Stimulated activated CD8-positive, alpha-beta memory T cell treated with anti-CD3 and anti-CD28 coated beads, Interleukin-12 subunit alpha, Interleukin-12 subunit beta, amount 100 ng/mL, for 24 hours (primary cell): ENCODE measurements around the gene FA2H.
"Not testable (repeated sequence)": the region's sequence is repeated elsewhere in the genome, so short reads cannot be mapped to it uniquely, and the experiment has no call there.

Experiments
- DNase-seq: peaks from one replicate; pipeline ENCODE4 v3.0.0-alpha.2; 2020; ENCODE audit errors: extremely low read depth

The FA2H gene

GRCh38 chr16:74770831-74771526 lies 3.6 kb downstream of the FA2H start:
- DNase-seq = no peak

DNA sequence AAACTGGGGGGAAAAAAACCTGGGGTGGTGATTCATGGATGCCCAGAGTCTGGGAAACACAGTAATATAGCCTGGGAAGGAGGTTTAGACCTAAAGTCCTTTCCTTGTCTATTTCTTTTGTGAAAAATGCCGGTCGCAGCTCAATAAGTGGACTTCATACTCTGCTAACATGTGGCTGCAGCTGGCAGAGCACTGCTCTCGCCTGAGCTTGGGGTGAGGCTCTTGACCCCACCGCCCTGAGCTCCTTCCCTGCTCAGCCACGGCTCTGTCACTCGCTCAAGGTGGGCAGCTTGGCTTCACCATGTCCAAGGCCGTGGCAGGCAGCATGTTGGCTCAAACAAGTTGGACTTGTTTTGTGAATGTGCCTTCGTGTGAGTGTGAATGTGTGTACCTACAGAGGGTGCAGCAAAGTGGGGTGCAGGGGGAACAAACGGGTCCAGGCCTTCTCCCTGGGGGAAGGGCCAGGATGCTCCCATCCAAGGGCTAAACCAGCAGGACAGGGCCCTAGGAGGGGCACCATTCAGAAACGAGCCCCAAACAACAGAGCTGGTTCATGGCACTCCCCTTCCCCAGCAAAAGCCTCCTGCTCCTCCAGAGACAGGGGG lies 4.9 kb downstream of the FA2H start:
- DNase-seq = no peak

- DNase-seq = no peak
These were observed 6.4 kb downstream of the FA2H start for GRCh38 chr16:74768239-74768638.

DNA sequence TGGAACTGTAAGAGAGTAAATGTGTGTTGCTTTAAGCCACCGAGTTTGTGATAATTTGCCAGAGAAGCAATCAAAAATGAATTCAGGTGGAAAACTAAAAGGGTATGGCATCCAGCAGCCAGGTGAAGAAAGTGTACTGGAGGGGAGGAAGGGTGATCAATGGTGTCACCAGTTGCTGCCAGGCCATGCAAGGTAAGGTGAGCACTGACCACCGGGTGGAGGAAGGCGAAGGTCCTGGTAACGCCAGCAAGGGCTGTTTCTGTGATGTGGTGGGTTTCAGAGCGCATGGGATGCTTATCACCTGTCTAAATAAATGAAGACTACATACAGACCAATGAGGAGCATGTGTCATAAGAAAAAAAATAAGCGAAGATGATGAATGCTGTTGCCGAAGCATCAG lies 6.9 kb downstream of the FA2H start:
- DNase-seq = no peak

- DNase-seq = no peak
These were observed 7.9 kb downstream of the FA2H start for GRCh38 chr16:74766729-74767128.

DNA sequence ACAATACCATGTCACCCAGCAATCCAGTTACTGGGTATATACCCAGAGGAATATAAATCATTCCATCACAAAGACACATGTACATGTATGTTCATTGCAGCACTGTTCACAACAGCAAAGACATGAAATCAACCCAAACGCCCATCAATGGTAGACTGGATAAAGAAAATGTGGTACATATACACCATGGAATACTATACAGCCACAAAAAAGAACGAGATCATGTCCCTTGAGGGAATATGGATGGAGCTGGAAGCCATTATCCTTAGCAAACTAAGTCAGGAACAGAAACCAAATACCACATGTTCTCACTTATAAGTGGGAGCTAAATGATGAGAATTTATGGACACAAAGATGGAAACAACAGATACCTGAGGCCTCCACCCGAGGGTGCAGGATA lies 10.4 kb downstream of the FA2H start:
- DNase-seq = not testable (repeated sequence)

GRCh38 chr16:74761665-74762064 lies 13.0 kb downstream of the FA2H start:
- DNase-seq = no peak

DNA sequence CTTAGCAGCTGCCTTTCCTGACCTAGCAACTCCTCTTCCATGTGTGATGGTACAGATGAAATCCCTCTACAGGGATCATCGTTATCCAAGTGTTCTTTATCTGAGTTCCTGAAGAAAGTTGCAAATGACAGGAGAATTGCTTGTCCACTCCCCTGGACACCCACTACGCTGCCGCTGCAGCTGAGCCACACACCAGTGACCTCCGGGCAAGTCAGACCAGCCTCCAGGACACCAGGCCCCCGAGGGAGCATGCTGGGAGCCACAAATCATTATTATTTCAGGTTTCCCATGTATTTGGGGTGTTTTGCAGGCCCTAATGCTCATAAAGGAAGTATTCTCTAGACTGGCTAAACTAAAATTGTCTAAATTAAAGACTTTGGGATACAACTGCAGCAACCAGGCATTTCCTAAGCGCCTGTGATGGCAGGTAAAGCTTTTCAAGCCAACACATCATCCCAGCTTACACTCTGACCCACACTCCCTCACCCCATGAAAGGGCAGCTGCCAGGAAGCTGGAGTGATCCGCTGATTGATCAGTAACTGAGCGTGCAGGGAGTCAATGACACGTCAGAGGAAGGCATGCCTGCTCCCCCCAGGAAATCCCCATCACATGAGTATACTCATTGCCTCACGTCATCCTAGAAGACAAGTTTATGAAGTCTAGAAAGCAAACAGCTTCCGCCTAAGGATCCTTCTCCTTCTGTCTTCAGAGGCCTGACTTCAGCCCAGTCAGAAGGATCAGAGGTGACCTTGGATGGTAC lies 14.4 kb downstream of the FA2H start:
- DNase-seq = no peak

DNA sequence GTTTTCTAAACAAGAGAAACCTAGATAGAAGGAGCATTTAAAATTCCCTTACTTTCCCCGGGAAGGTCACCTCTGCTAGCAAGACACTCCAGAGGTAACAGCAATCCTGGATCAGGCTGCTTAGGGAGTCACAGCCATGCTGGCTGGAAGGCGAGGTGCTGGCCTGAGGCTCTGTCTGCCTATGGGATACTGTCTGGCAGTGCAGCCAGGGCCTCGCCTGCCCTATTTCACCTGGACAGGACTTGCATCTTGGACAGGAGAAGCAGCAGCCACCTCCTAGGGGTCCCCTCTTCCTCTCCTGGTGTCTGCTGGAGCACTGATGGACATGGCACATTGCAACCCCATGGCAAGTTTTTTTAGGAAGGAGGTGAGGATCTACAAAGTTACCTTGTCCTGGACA lies 15.1 kb downstream of the FA2H start:
- no peak for DNase-seq

DNA sequence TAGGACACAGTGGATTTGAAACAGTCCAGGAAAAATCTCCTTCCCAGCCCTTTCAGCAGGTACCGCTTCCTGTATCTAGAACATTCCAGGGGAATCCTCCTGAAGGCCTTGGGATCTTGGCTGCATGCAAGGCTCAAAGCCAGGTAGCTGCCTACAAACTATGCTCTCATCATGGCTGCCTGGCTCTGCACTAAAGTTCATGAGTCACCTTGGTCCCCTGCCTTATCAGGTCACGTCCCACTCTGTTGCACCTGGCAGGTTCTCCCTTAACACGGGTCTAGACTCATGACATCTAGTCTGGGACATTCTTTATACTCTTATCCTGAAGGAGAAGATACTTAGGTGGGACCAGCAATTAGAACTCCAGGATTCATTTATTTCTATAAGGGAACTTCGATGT lies 15.8 kb downstream of the FA2H start:
- DNase-seq = no peak

DNA sequence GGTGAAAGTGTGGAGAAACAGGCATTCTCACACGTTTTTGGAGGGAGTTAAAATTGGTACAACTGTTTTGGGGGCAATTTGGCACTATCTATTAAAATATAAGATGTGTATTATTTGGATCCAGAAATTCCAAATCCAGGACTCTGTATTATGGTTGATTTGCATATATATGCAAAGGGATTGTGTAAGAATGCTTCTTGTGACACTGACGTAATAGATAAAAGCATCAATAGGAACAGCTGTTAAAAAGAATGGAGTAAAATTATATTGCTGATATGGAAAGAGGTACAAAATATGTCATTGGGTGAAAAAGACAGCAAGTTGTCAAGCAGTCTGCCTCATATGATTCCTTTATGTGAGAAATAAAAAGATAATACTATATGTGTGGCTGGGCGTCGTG lies 17.3 kb downstream of the FA2H start:
- DNase-seq = no peak

- no peak for DNase-seq
These were observed 18.4 kb downstream of the FA2H start for GRCh38 chr16:74756203-74756602.

DNA sequence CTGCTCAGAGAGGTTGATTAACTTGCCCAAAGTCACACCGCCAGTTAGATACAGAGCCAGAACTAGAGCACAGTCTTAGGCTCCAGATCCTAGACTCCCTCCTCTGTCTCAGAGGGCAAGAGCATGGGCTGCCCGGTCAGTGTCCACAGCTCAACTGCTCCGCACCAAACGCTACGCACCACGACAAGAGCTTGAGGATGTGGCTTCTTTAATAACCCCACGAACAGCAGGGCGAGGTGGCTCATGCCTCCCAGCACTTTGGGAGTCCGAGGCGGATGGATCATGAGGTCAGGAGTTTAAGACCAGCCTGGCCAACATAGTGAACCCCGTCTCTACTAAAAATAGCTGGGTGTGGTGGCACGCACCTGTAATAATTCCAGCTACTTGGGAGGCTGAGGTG lies 21.4 kb downstream of the FA2H start:
- no peak for DNase-seq

GRCh38 chr16:74752756-74753155 lies 21.9 kb downstream of the FA2H start:
- no peak for DNase-seq

DNA sequence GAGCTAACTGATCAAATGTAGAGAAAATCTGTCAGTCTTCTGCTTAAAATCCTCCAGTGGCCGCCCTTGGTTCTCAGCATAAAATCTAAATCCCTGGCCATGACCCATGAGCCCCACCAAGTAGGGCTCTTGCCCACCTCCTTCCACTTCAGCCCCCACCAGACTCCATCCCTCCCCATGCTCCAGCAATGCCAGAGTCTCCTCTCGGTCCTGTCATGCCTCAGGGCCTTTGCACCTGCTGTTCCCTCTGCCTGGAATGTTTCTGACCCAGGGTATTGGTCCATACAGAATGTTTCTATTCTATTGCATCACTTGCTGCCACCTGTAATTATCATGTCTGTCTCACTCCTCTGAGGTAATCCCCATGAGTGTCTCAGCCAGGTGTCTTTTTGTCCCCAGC lies 22.4 kb downstream of the FA2H start:
- DNase-seq = no peak

DNA sequence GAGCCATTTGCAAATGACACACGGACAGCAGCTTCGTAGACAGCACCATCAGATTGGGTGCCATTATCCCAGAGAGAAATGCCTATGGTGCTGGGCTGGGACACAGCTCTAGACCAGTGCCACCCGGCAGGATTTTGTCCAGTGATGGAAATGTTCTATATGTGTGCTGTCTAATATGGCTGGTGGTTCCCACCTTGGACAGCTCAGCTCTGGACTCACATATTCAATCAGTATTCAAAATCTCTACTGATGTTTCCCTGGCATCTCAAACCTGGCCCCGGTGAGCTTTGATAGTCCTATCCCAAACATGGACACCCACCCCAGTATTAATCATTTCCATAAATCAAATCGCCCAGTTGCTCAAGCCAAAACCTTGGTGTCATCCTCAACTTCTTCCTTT lies 23.0 kb downstream of the FA2H start:
- no peak for DNase-seq

- DNase-seq = no peak
These were observed 25.1 kb downstream of the FA2H start for GRCh38 chr16:74749291-74750055.

DNA sequence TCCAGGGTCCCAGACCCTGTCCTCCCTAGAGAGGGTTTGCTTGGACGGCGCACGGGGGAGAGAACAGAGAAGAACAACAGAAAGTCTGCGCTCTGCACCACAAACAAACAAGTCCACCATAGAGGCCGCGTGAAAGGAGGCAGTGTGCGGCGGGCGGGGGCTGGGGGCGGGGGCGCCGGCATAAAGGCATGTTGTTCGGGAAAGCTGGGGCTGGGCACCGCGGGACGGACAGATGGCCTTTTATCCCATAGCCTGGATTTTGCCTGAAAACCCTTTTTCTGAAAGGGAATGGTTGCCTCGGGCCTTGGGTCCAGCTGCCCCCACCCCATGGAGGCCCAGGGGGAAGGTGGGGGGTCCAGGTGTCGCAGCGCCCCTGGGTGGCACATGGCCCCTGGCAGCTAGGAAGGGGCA lies 26.0 kb downstream of the FA2H start:
- no peak for DNase-seq

- no peak for DNase-seq
These were observed 26.7 kb downstream of the FA2H start for GRCh38 chr16:74747716-74748615.

DNA sequence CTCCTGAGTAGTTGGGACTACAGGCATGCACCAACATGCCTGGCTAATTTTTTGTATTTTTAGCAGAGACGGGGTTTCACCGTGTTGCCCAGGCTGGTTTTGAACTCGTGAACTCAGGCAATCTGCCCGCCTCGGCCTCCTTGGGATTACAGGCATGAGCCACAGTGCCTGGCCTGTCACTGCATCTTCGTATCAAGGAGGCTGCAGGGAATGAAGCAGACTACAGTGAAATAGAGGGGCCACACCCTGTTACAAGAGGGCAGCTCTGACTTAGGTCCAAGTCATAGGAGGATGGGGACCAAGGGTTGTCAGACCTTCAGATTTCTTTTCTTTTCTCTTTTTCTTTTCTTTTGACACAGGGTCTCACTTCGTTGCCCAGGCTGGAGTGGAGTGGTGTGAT lies 28.7 kb downstream of the FA2H start:
- DNase-seq = no peak

GRCh38 chr16:74745109-74745615 lies 29.5 kb downstream of the FA2H start:
- DNase-seq = no peak
